Subcutaneous abdominal adipose tissue (tissue), 5 donors: ENCODE measurements around the gene NOL8.

ENCODE experiments used
- H3K27ac ChIP-seq: one replicate; pipeline ENCODE4 v1.7.0; 2013; ENCODE audit warnings: low read depth, mild to moderate bottlenecking, inconsistent platforms, low read length, moderate library complexity
- H3K27me3 ChIP-seq, 5 donors: one replicate each; pipeline ENCODE4 v1.7.0; 2013; ENCODE audit warnings: low read length in 5 of 5, inconsistent platforms in 1 of 5; ENCODE audit not compliant: control insufficient read depth in 5 of 5, insufficient read depth in 4 of 5
- H3K36me3 ChIP-seq, 5 donors: one replicate each; pipeline ENCODE4 v1.7.0; 2013; ENCODE audit warnings: low read length in 5 of 5; ENCODE audit not compliant: control insufficient read depth in 5 of 5, insufficient read depth in 5 of 5
- H3K4me1 ChIP-seq, 5 donors: one replicate each; pipeline ENCODE4 v1.7.0; 2013; ENCODE audit warnings: low read length in 5 of 5, mild to moderate bottlenecking in 3 of 5, moderate library complexity in 1 of 5; ENCODE audit not compliant: control insufficient read depth in 5 of 5, insufficient read depth in 5 of 5
- H3K4me3 ChIP-seq, 5 donors: one replicate each; pipeline ENCODE4 v1.7.0; 2013; ENCODE audit warnings: low read length in 5 of 5, low read depth in 1 of 5
- H3K9ac ChIP-seq, 5 donors: one replicate each; pipeline ENCODE4 v1.7.0; 2013; ENCODE audit warnings: low read length in 5 of 5, mild to moderate bottlenecking in 4 of 5, moderate library complexity in 3 of 5
- H3K9me3 ChIP-seq, 5 donors: one replicate each; pipeline ENCODE4 v1.7.0; 2013; ENCODE audit warnings: low read length in 5 of 5; ENCODE audit not compliant: control insufficient read depth in 5 of 5
- donor health status: healthy.
- donor health status: healthy.
- donor health status: healthy.
- donor health status: healthy.
- donor health status: healthy.

NOL8 gene

DNA sequence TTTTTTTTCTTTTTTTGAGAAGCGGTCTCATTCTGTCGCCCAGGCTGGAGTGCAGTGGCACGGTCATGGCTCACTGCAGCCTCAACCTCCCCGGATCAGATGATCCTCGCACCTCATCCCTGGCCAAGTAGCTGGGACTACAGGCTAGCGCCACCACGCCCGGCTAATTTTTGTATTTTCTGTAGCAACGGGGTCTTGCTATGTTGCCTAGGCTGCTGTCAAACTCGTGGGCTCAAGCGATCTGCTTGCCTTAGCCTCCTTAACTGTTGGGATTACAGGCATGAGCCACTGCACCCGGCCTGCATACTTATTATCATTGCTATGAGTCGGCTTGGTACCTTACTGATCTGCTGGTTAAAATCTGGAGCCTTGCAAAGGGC, 30.9 kb downstream of the NOL8 start:
- no peaks in the 10 kb centered on the region for H3K9me3 ChIP-seq
- no peaks in the 10 kb centered on the region for H3K27me3 ChIP-seq
- H3K4me3 ChIP-seq = peak overlapping the region; percentile 68 to 91 (median 79)
- H3K36me3 ChIP-seq = peaks cover 15 to 27% (median 22%) of the 10 kb centered on the region in 5 donors
- peak overlapping the region in 4 of 5 donors; percentile 55 to 91 (median 78) for H3K9ac ChIP-seq
- H3K4me1 ChIP-seq = peaks cover 2 to 29% (median 23%) of the 10 kb centered on the region in 5 donors
- peak overlapping the region; percentile 71 for H3K27ac ChIP-seq

DNA sequence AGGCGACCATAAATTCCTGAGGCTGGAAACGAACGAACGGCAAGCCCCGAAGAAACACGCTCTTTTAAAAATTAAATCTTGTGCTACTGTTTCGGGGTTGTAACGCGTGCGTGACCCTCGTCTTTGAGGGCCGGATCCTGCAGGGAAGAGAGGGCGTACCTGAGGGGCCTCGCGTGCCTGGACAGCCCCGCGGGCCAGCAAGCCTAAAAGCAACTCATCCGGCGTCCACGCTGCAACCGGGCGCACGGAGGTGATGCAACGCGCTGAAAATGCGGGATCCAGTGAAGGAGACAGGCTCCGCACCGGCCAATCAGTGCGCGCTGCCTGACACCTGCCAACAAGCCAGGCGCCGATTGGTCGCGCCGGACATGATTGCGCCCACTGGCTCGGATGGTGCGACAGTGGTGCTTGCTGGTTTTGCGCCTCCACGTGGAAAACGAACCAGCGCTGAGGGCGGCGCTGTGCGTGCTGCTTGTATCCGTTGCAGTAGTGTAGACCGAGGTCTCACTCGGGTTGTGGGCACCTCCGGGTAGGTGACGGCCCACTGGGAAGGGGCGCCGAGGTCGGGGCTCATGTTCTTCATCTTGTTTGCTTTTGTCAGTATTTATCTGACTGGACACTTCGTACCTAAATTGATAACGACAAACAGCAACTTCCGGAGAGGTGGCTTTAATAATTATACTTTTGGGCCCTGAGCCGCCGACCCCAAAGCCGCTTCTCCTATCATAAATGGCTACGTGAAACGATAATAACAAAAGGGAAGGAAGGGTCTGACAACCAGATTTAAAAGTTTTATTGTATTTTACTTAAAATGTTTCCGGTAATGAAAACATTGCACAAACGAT, 31.5 kb downstream of the NOL8 start, which contains the start of gene IARS1:
IARS1 (minus strand) TSS at position 246 of the 845 bp plus-strand sequence. CDS start 4,278 bp downstream, outside the sequence.
- Histone ChIP-seq H3K9me3 (no peaks in the 10 kb centered on the region), H3K27ac (peak within 1 kb of the TSS; percentile 71), H3K4me3 (peak within 1 kb of the TSS; percentile 74 to 91 (median 85)), H3K27me3 (no peaks in the 10 kb centered on the region), H3K36me3 (peaks cover 9 to 22% (median 18%) of the 10 kb centered on the region in 5 donors), H3K4me1 (peaks cover 2 to 29% (median 23%) of the 10 kb centered on the region in 5 donors), H3K9ac (peak within 1 kb of the TSS; percentile 31 to 91 (median 85))

DNA sequence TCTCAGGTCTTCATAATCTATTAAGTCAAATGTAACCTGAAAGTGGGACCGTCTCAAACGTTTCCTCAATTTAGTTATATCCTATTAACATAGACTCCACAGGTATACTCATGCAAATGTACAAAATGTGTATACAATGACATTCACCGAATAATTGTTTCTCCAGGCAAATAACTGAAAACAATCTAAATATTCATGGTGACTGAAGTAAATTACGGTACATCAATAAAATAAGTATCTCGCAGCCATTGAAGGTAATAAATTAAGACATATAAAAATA, 32.1 kb downstream of the NOL8 start:
- Histone ChIP-seq H3K27me3 (no peaks in the 10 kb centered on the region), H3K4me1 (peaks cover 2 to 29% (median 23%) of the 10 kb centered on the region in 5 donors), H3K27ac (peak overlapping the region; percentile 54), H3K9me3 (no peaks in the 10 kb centered on the region), H3K4me3 (peak overlapping the region; percentile 74 to 91 (median 85)), H3K36me3 (peaks cover 2 to 22% (median 17%) of the 10 kb centered on the region in 5 donors), H3K9ac (peak overlapping the region; percentile 12 to 91 (median 85))

DNA sequence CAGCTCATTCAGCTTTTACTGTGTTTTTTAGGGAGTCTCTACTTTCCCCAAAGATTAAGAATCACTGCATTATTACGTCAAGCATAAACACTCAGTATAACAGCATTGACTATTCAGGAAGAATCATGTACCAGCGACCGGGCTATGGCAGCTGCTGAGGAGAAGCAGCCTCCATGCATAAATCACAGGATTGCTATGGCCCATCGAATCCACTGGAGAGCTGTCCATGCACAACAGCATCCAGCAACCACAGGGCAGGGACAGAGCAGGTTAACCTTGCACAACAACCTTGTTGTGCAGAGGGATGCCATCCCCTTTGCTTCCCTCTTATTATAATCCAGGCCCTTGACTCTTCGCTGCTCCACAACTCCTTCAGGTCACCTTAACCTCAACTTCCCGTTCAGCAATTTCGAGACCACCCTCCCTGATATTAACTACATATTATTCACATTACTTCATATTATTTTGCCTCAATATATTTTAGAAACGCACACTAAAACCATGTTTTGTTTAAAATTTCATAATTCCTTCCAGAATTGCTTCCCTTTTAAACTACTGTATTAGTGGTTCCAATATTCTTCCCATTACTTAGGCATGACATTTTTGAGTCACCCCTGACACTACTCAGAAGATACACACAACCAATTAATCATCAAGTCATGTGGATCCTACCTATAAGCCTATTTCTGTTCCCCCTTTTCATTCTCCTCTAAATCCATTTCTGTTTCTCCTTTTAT, 32.6 kb downstream of the NOL8 start:
- Histone ChIP-seq H3K9ac (peak overlapping the region; percentile 12 to 91 (median 85)), H3K9me3 (no peaks in the 10 kb centered on the region), H3K36me3 (peaks cover 2 to 22% (median 16%) of the 10 kb centered on the region in 5 donors), H3K27me3 (no peaks in the 10 kb centered on the region), H3K4me3 (peak overlapping the region; percentile 74 to 91 (median 85)), H3K27ac (peak overlapping the region; percentile 54), H3K4me1 (peaks cover 2 to 29% (median 23%) of the 10 kb centered on the region in 5 donors)

GRCh38 chr9:92291577-92291976, 33.6 kb downstream of the NOL8 start:
- H3K9ac ChIP-seq = no peak overlapping the region
- H3K9me3 ChIP-seq = no peaks in the 10 kb centered on the region
- H3K4me3 ChIP-seq = no peak overlapping the region
- no peak overlapping the region for H3K27ac ChIP-seq
- peaks cover 4 to 18% (median 15%) of the 10 kb centered on the region in 5 donors for H3K36me3 ChIP-seq
- peaks cover 2 to 29% (median 23%) of the 10 kb centered on the region in 5 donors for H3K4me1 ChIP-seq
- no peaks in the 10 kb centered on the region for H3K27me3 ChIP-seq

- Histone ChIP-seq H3K4me3 (no peak overlapping the region), H3K9me3 (no peaks in the 10 kb centered on the region), H3K4me1 (peaks cover 2 to 29% (median 23%) of the 10 kb centered on the region in 5 donors), H3K27ac (no peak overlapping the region), H3K36me3 (peaks cover 4 to 22% (median 17%) of the 10 kb centered on the region in 5 donors), H3K9ac (no peak overlapping the region), H3K27me3 (no peaks in the 10 kb centered on the region)
Observed at GRCh38 chr9:92290785-92291429, 34.2 kb downstream of the NOL8 start.

- Histone ChIP-seq H3K4me3 (no peak overlapping the region), H3K27me3 (no peaks in the 10 kb centered on the region), H3K36me3 (peaks cover 12 to 31% (median 26%) of the 10 kb centered on the region in 5 donors), H3K9ac (no peak overlapping the region), H3K9me3 (no peaks in the 10 kb centered on the region), H3K4me1 (peaks cover 2 to 28% (median 23%) of the 10 kb centered on the region in 5 donors), H3K27ac (no peak overlapping the region)
Observed at GRCh38 chr9:92289708-92290390, 35.3 kb downstream of the NOL8 start.

- no peak overlapping the region for H3K27ac ChIP-seq
- H3K27me3 ChIP-seq = no peaks in the 10 kb centered on the region
- peaks cover 51 to 89% (median 81%) of the 10 kb centered on the region in 5 donors for H3K36me3 ChIP-seq
- no peak overlapping the region for H3K4me3 ChIP-seq
- no peaks in the 10 kb centered on the region for H3K9me3 ChIP-seq
- no peaks in the 10 kb centered on the region for H3K4me1 ChIP-seq
- no peak overlapping the region for H3K9ac ChIP-seq
Observed at GRCh38 chr9:92279302-92279701, 45.8 kb downstream of the NOL8 start.

- no peaks in the 10 kb centered on the region for H3K4me1 ChIP-seq
- H3K27ac ChIP-seq = no peak overlapping the region
- peaks cover 63 to 92% (median 85%) of the 10 kb centered on the region in 5 donors for H3K36me3 ChIP-seq
- no peaks in the 10 kb centered on the region for H3K9me3 ChIP-seq
- no peaks in the 10 kb centered on the region for H3K27me3 ChIP-seq
- H3K4me3 ChIP-seq = no peak overlapping the region
- H3K9ac ChIP-seq = no peak overlapping the region
Observed at GRCh38 chr9:92278110-92278509, 47.0 kb downstream of the NOL8 start.
